PFSK-1 (cell line): ENCODE data around the gene DISP3.

ENCODE experiments used
- POLR2AphosphoS5 ChIP-seq: IDR thresholded peaks from 2 replicates; pipeline ENCODE4 v1.6.1; 2012; ENCODE audit warnings: low read depth, mild to moderate bottlenecking, control low read depth, low read length, moderate library complexity
- SIN3A ChIP-seq: IDR thresholded peaks from 2 replicates; pipeline ENCODE4 v1.6.1; 2012; ENCODE audit warnings: mild to moderate bottlenecking, low read length, moderate library complexity, borderline replicate concordance; ENCODE audit not compliant: insufficient read depth
- TAF1 ChIP-seq: IDR thresholded peaks from 2 replicates; pipeline ENCODE4 v1.6.1; 2012; ENCODE audit warnings: low read length, control low read depth, borderline replicate concordance; ENCODE audit not compliant: insufficient read depth

- no peak for TF ChIP-seq TAF1
- no peak for TF ChIP-seq SIN3A
- TF ChIP-seq POLR2AphosphoS5 = no peak
Measured at GRCh38 chr1:11502516-11502915, 23.6 kb downstream of the DISP3 start.
